Endothelial cell (in vitro differentiated cells): ENCODE data around the gene DNAJA3. TPM values are rescaled to one million over a fixed set of nuclear protein-coding genes. Genes with fewer than 3 reads are reported as not detected.

ENCODE experiments used
- DNase-seq: peaks from one replicate; pipeline ENCODE4 v3.0.0; 2021; ENCODE audit warnings: low spot score
- H3K27ac Mint-ChIP-seq: one replicate; pipeline ENCODE4 v1.8.0; 2021; ENCODE audit warnings: mixed read lengths, inconsistent platforms; ENCODE audit not compliant: unreplicated experiment
- H3K27me3 Mint-ChIP-seq: one replicate; pipeline ENCODE4 v1.8.0; 2021; ENCODE audit warnings: mild to moderate bottlenecking, moderate library complexity, mixed read lengths, inconsistent platforms; ENCODE audit not compliant: unreplicated experiment
- H3K36me3 Mint-ChIP-seq: one replicate; pipeline ENCODE4 v1.8.0; 2021; ENCODE audit warnings: mild to moderate bottlenecking, low read depth, mixed read lengths, inconsistent platforms; ENCODE audit not compliant: unreplicated experiment
- H3K4me1 Mint-ChIP-seq: one replicate; pipeline ENCODE4 v1.8.0; 2021; ENCODE audit warnings: mild to moderate bottlenecking, mixed read lengths, inconsistent platforms; ENCODE audit not compliant: unreplicated experiment
- H3K4me3 Mint-ChIP-seq: one replicate; pipeline ENCODE4 v1.8.0; 2021; ENCODE audit warnings: mild to moderate bottlenecking, mixed read lengths, inconsistent platforms; ENCODE audit not compliant: unreplicated experiment
- H3K9me3 Mint-ChIP-seq: one replicate; pipeline ENCODE4 v1.8.0; 2021; ENCODE audit warnings: mixed read lengths, inconsistent platforms; ENCODE audit not compliant: unreplicated experiment
- CTCF ChIP-seq: fragments of 200-600 bp; sonication (generic); IDR thresholded peaks from one replicate; pipeline ENCODE4 v1.5.0; 2021; ENCODE audit warnings: antibody characterized with exemption; ENCODE audit not compliant: unreplicated experiment
- total RNA-seq: library from RNA; stranded (reverse); fragmentation: NEBNext Ultra II Directional; extraction: Animal tissue kit (Norgen Biotek cat#: 25700); gene quantifications from one replicate; pipeline ENCODE4 v1.2.1, GENCODE V29; 2021; ENCODE audit not compliant: unreplicated experiment

The DNAJA3 gene
- total RNA-seq, 1 donor from 2014 or later: 32.0 TPM

GRCh38 chr16:4454623-4455022 lies 29.0 kb downstream of the DNAJA3 start:
- TF ChIP-seq CTCF: no peak
- Mint-ChIP-seq H3K9me3 (no peaks in the 10 kb centered on the region), H3K36me3 (peaks cover 21% of the 10 kb centered on the region), H3K27ac (no peak overlapping the region), H3K27me3 (no peaks in the 10 kb centered on the region), H3K4me1 (no peaks in the 10 kb centered on the region), H3K4me3 (no peak overlapping the region)
- DNase-seq: peak; percentile 41

- TF ChIP-seq CTCF: no peak
- Mint-ChIP-seq H3K27ac (no peak overlapping the region), H3K36me3 (peaks cover 21% of the 10 kb centered on the region)
These were observed 29.4 kb downstream of the DNAJA3 start for GRCh38 chr16:4455081-4455480.

GRCh38 chr16:4455951-4456350 lies 30.3 kb downstream of the DNAJA3 start:
- Mint-ChIP-seq H3K4me1 (no peaks in the 10 kb centered on the region), H3K9me3 (no peaks in the 10 kb centered on the region), H3K4me3 (peak overlapping the region; percentile 42), H3K27ac (no peak overlapping the region), H3K27me3 (no peaks in the 10 kb centered on the region), H3K36me3 (peaks cover 15% of the 10 kb centered on the region)
- TF ChIP-seq CTCF: no peak
- DNase-seq: no peak

More at GRCh38 chr16:4455081-4455480, 29.4 kb downstream of the DNAJA3 start:
- H3K27me3 Mint-ChIP-seq: no peaks in the 10 kb centered on the region
- H3K4me1 Mint-ChIP-seq: no peaks in the 10 kb centered on the region
- DNase-seq: no peak
- no peaks in the 10 kb centered on the region for H3K9me3 Mint-ChIP-seq
- no peak overlapping the region for H3K4me3 Mint-ChIP-seq

GRCh38 chr16:4460936-4461249 lies 35.2 kb downstream of the DNAJA3 start:
- Mint-ChIP-seq H3K4me1 (no peaks in the 10 kb centered on the region), H3K36me3 (peaks cover 12% of the 10 kb centered on the region), H3K27ac (no peak overlapping the region), H3K9me3 (no peaks in the 10 kb centered on the region), H3K27me3 (peaks cover 2% of the 10 kb centered on the region), H3K4me3 (no peak overlapping the region)
- DNase-seq: no peak
- no peak for TF ChIP-seq CTCF

- H3K4me3 Mint-ChIP-seq: no peak overlapping the region
- H3K27ac Mint-ChIP-seq: no peak overlapping the region
- H3K4me1 Mint-ChIP-seq: no peaks in the 10 kb centered on the region
- peaks cover 12% of the 10 kb centered on the region for H3K36me3 Mint-ChIP-seq
- no peaks in the 10 kb centered on the region for H3K9me3 Mint-ChIP-seq
- no peak for TF ChIP-seq CTCF
- peaks cover 2% of the 10 kb centered on the region for H3K27me3 Mint-ChIP-seq
- no peak for DNase-seq
These were observed 35.8 kb downstream of the DNAJA3 start for GRCh38 chr16:4461250-4462085.
